GM18909 (cell line): ENCODE data around the gene CHN2.
"Not testable (repeated sequence)": the region's sequence is repeated elsewhere in the genome, so short reads cannot be mapped to it uniquely, and the experiment has no call there.

Experiments
- ATAC-seq: cut with Tn5 transposase; IDR thresholded peaks from one replicate; pipeline ENCODE4 v1.9.1; 2021; ENCODE audit warnings: mild to moderate bottlenecking; ENCODE audit not compliant: unreplicated experiment, poor library complexity

The CHN2 gene

DNA sequence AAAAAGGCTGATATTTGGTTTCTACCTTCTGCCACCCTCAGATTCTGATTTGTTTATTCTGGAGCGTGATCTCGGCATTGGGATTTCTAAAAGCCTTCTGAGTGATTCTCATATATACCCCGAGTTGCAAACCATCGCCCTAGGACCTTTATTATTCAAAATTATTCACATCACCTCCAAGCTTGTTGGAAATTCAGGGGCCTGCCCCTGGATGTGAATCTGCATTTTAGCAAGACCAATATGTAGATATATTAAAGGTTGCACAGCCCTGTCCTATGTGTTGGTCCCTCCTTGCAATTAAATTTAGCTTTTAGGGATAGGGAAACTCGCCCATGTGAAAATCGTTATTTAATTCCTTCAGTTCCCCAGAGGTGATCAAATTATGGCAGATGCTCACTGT lies 9.0 kb upstream of the CHN2 start:
- ATAC-seq = no peak

DNA sequence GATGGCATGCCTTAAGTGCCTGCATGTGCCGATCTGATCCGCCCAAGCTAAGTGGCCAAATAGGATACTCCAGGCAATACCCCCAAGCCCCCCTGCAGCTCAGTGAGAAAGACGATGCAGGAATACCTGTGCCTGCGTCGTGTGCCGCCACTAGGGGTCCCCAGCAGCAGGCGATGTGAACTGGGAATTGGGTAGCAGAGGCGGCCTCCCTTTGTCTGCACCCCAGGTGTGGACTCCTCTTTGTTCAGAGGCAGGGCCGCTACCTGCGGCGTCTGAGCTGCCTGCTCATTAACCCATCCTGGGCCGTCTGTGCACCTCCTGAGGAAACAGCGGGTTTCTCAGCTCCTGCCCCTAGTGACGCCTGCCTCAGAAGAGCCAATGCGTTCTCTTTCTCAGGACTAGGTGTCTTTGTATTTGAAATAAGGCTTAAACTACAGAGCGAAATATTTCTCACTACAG lies 4.8 kb upstream of the CHN2 start:
- ATAC-seq = no peak

DNA sequence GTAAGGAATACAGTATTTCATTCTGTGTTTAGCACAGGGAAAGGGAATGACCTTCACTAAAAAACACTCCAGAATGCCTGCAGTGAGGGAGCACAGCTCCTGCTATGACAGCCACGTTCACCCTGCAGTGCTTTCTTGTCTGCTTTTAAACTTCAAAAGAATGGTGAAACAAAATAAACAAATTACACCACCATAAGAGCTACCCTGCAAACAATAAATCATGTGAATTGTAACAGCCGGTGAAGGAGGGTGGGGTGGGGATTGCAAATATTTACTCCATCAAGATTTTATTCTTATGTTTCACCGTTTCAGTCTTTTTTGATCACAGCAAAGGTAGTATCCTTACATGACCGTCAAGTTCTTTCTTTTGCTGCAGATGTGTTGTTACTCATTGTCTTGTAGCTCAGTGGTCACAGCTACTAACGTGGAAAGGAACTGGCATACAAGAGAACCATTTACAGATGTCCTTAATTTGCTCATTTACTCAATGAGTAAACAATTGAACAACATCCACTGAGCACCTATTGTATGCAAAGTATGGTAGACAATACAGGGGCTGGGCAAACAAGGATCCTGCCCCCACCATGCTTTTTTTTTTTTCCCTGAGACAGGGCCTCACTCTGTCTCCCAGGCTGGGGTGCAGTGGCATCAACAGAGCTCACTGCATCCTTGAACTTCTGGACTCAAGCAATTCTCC lies 4.1 kb upstream of the CHN2 start:
- ATAC-seq = no peak

DNA sequence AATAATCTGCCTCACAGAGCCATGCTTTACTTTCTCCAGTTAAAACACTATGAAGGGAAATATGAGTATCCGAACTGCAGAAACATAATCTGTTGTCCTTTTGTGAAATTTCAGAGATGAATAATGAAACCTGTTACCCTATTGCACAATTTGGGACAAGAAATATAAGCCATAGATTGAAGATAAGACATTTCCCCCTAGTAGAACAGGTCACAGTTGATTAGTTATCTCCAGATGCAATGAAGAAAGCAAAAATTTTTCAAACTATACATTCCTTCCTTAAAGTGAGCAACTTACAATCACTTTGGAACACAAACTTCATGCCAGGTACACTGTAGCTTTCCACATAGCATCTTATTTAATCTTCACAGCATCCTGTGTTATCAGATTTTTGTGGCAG lies 2.3 kb upstream of the CHN2 start:
- no peak for ATAC-seq

DNA sequence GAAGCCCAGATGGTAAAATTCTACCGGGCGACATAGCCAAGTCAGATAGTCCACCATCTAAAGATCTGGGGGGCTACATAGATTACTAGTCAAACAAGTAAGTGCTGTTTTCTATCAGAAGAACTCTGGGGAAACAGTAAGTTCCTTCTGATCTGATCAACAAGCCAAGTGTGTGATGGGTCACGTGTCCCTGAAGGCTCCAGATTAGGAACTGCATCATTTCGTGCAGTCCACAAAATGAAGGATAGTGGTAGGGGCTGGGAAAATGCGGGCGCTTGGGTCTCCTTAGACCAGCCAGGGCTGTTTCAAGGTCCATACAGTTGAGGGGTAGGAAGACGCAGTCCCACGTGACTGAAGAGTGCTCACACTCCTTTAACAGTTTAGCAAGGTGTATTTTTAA lies 1.8 kb upstream of the CHN2 start:
- ATAC-seq = no peak

DNA sequence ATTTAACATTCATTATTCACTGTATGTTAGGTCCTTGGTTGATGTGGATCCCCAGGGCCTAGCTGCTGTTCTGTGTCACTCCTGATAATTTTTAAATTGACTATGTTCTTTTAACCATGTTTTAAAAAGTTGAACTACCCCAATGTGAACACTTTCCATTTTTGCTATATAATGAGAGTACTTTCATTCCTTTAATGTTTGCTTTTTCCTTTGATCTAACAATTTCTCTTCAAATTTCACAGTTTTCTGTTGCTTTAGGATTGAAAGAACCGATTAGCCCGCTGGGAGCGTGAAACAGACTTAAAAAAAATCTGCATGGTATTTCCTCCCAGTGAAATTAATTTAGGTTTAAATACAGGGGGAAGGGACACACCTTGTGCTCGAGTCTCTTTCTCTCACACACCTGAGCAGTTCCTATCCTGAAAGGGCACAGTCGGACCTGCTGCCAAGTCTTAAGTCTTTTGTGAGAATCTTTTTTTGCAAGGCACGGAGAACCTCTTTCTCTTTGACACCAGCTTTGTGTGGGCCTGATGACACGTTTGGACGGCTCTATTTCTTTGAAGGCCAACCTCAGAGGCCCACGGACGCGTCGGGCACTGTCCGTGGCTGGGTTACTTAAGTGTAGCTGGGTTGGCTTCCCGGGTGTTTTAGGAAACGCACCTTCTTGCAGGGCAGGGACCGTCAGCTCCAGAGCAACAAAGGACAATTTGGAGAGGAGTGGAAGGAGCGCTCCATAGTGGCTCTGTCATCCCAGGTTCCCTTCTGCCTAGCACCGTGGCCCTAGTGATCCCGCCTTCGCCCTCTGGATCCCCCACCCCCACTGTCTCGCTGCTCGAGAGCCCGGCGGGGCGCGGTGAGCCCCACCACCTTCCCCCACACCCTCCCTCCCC lies 1.0 kb upstream of the CHN2 start:
- no peak for ATAC-seq

DNA sequence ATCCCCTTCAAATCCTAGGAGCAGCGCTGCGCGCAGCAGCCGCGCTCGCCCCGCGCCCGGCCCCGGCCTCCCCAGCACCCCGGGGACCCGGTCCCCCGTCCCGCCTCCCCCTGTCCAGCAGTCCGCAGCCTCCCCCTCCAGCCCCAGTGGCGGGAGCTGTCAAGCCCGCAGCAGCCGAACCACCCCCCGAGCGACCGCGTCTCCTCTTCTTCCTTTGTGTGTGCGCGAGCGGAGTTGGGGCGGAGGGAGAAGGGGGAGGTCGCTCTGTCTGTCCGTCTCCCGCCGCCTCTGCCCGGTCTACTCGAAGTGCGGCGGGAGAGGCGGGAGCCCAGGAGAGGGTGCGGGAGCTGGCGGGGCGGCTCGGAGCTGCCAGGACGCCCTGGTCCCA lies 375 bp upstream of the CHN2 start:
- ATAC-seq = no peak

DNA sequence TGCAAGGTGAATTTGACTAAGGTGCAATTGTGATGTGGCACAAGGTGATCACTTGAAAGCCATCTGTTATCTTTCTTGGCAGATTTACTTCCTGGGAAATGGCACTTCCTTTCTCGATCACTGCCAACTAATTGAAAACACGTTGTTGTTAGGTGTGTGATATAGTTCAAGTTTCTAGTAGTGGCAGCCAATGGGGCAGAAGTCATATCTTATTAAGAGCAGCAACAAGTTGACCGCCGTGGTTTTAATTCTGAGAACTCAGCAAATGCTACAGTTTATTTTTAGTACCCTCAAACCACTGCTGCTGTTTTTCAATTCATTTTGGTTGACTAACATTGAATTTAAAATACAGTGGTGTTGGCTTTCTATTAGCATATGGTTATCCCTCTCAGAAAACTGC lies 1.6 kb downstream of the CHN2 start:
- ATAC-seq = no peak

DNA sequence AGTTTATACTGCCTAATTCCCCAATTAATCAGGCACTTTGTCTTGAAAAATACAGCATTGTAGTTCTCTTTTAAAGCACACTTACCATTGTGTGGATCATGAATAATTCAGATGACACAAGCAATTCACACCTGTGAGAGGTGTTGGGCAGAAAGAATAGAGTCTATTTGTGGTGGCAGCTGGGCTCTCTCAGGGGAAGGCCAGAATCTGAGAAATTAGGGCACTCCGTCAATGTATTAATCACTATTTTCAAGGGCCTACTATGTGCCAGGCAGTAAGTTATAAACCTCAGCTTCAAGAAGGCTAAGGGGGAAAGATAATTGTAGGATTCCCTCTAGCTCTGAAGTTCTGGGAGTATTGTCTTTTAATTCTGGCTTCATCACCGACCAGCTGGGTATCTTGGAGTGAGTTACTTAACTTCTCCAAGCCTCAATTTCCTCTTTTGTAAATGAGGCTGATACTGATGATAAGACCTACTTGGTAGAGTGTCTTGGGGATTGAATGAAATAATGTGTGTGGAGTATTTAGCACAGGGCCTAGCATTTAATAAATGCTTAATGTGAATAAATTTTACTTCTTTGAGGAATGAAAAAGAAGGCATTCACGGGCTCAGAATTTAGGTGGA lies 2.5 kb downstream of the CHN2 start:
- no peak for ATAC-seq

DNA sequence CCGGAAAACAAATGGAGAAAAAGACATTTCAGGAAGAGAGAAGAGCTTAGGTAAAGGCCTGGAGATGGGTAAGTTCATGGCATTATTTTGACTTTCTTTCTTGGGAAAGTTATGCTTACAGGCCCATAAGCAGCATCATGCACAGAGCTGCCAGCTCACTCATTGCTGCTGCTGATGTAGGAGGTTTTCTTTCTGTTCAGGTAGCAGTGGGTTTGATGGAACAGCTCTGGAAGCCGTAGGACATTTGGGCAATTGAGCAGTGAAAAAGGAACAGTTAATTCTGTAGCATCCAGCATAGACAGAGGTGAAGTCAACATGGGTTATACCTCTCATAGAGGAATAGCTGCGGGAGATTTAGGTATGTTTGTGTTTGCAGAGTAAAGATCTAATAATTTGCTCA lies 3.3 kb downstream of the CHN2 start:
- ATAC-seq = no peak

DNA sequence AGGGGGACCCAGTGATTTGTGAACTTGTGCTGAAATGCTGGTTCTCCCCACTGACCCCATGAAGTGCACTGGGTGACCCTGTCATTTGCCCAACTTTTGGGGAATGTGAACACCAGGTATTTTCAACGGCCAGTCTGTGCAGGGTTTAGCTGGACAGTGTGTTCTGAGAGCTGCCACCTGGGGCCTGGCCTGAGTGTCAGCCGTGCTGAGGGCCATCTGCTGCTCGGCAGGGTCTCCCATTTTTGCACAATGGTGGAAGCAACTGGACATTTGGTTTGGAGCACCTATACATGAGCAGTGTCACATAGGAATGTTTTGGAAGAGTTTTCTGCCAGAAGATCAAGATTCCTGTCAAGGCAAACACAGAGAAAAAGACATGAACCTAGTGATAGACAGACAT lies 5.2 kb downstream of the CHN2 start:
- no peak for ATAC-seq

DNA sequence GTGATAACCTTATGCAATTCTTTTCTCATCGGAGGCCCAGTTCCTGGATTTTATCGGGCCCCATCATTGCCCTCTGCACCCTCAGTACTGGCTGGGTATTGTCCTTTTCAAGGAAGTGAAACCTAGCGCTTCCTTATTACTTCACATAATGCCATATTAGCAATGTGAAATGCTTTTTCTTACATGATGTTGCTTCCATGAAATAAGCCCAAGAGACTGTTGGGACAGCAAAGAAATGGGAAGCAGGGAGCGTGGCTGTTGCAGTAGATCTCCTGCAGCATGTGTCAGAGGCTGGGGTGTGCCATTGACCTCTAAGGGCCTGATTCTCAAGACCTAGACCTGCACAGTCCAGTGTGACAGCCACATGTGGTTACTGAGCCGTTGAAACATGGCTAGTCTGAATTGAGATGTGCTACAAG lies 8.1 kb downstream of the CHN2 start:
- no peak for ATAC-seq

DNA sequence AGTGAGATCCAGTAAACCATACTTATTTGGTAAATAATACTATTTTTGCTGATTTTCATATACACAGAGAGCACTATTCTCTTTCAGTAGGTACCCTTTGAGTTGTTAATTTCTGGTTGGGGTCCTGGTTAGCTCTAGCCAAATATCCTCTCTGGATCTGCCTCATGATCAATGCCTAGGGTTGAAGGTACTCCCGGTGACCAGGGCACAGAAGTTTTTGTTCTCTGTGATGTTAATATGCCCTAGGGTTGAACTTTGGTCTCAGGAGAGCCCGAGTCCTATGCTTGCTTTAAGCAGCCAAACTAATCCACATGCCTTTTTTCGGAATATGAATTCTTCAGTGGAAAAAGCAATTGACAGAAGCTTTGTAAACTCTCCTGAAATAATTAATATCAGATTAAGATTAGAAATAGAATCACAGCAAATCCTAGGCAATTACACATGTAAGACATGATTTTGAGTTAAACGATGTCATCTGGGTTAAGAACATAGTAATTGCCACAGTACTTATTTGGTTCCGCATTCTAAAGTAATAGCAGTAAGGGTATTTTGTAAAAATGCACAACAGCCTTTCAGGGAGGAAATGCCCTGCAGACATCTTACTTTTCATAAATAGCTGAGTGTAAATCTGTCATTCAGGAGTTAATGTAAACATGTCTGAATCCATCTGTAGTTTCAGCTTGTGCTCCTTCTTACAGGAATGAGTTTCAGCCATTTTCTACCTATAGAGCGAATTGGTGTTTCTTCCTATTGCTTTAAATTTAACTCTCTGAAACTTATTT lies 10.1 kb downstream of the CHN2 start:
- no peak for ATAC-seq

DNA sequence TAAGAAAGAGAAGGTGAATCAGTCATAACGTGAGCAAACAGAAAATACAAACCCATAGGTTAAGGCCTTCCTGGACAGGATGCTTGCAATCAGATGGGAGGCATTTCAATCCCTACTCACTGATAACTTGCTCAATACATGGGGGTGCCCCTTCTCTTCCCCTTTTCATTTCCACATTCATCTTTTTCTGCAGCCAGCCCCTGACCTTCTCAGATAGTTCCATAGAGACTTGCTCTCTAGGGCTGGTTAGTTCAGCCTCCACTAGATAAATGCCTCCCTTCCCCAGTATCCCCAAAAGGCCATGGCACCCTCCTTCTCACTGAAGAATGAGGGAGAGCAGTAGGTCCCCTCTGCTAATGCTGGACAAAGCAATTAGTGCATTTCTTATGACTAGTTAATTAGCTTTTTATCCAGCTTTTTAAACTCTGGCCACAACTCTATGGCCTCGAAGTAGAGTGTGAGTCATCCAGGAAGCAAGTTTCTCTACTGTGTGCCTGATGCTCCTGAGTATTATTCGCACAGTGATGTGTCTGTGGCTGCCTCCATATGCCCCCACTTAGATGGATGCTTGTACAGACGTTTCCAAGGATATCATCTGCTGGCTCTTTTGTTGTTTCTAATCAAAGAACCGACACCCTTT lies 12.7 kb downstream of the CHN2 start:
- no peak for ATAC-seq

DNA sequence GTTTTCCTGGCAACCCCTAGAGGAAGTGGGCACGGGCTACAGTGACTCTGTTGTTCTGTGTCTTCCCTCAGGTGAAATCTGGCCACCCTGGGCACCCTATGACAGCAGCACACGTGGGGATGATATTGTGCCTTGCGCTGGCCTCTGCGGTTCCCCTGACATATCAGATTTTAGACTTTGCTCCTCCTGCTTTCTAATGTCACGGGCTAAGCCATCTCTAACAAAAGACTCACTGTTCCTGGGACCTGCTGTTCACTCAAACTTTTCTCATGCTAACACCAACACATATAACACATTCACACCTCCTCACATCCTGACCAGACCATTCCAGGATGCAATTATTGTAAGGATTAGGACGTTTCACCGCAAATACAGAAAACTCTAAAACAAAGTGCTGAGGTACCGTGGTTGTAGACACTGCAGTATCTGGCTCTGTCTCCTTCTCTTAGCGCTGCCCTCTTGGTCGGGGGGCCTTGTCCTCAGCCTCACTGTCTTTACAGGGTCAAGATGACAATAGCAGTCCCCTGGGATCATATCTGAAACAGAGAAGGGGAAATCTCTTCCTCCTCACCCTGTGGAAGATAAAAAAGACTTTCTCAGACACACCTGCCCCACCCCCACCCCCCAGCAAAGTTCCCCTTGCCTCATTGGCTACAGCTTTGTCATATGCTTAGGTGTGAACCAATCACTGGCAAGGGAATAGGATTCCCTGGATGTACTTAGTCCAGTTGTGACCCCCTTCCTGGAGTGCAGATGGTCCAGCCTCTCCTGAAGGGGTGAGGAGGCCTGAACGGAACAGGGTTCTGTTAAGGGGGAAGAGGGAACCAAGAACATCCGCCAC lies 14.1 kb downstream of the CHN2 start:
- no peak for ATAC-seq

DNA sequence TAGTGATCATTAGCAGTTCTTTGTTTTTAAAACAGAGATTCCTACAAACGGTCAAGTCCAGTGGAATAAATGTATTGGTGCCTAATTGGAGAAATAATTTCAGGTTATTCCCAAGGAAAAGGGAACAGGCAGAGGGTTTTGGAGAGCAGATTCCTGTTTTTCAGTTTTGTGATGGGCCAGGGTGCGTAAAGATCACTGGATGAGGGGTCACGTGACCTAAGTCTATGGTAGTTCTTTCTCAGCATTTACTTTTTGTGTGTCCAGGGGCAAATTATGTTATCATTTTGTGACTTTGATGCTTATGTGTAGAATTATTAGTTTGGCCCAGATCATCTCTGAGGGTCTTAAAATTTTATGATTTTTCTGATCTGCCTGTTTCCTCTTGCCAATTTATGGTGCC lies 15.2 kb downstream of the CHN2 start:
- no peak for ATAC-seq

DNA sequence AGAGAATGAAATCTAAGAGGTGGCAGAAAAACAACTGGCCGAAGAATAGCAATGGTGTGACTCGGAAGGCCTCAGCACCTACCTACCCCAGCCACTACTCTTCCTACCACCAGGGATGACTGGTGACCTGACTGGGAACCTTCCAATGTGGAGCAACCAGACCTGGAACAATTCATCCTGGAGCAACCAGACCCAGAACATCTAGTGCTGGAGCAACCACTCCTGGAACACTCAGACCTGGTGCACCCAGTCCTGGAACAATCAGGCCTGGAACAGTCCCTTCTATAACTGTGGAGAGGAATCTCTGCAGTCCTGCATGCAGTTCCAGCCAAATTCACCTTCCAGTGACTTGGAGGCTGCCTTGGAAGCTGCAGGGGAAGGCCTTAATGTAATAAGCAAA lies 18.2 kb downstream of the CHN2 start:
- ATAC-seq = not testable (repeated sequence)

DNA sequence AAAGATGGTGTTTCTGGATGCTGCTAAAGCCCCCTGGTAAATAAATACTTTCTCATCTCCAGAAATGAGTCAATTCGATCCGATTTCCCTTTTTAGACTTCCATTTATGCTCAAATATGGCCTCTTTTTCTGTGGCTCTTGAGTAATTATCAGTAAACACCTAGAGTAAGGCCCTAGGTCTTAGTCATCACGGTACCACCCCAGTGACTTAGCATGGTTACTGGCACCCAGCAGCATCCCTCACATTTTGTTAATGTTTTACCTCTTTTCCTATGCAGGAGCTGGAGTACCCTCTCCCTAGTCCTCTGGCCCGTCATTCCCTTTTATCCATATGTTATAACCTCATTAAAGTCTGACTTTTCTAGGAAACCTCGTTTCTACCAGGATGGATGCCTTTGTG lies 19.5 kb downstream of the CHN2 start:
- no peak for ATAC-seq

DNA sequence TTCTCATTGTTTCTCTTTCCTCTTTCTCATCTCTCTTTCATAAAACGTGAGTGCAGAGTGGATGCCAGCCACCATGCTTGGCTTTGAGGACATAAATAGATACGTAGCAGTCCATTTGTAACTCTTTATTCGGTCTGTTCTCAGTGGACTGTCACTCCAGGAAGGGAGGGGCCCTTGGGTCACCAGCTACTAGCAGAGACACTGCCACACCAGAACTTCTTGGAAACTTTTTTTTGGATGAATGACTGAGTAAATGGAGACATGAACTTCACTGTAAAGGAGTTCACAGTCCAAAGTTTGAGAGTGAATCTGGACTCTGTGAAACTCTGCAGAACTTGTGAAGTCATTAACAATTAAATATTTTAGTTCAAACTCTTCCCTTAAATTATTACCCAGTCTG lies 20.2 kb downstream of the CHN2 start:
- ATAC-seq = no peak
